B cell (primary cell): ENCODE data around the gene WEE1. TPM values are rescaled to one million over a fixed set of nuclear protein-coding genes. Genes with fewer than 3 reads are reported as not detected.
A peak's percentile ranks its signal among the peaks of the same experiment; 100 is the strongest.

Experiments used
- ATAC-seq: fragments of 200-7000 bp; cut with Tn5 transposase; one replicate; pipeline ENCODE4 v1.10.0; 2021; ENCODE audit warnings: low read depth, mild to moderate bottlenecking, moderate number of reproducible peaks, moderate library complexity
- CTCF ChIA-PET: fragments of 350-600 bp; sonication (Branson Sonifier 250); formaldehyde crosslinking; loops from one replicate; lab custom pipeline; 2021; ENCODE audit warnings: antibody characterized with exemption, inconsistent platforms; lab: Charles Lee
- POLR2A ChIA-PET: fragments of 350-600 bp; sonication (Branson Sonifier 250); formaldehyde crosslinking; loops from one replicate; lab custom pipeline; 2021; ENCODE audit warnings: antibody characterized with exemption; lab: Charles Lee
- DNase-seq: peaks from one replicate; pipeline ENCODE4 v3.0.0; 2013
- H2AFZ ChIP-seq: 2 replicates; pipeline ENCODE4 v1.6.1; 2012; ENCODE audit warnings: mild to moderate bottlenecking, low read depth, low read length; ENCODE audit not compliant: insufficient read depth, poor library complexity, severe bottlenecking
- H3K27ac ChIP-seq, 2 donors: 1 replicate in 1 of 2; 2 replicates in 1 of 2; pipeline ENCODE4 v1.5.1; 2012 to 2013; ENCODE audit warnings: low read length in 2 of 2, mild to moderate bottlenecking in 2 of 2, moderate library complexity in 1 of 2
- H3K27me3 ChIP-seq, 4 experiments: fragments of 200-600 bp in 1 of 4; sonication (generic) in 1 of 4; replicated peaks in 1 of 4; 1 replicate in 2 of 4; 2 replicates in 2 of 4; pipeline versions ENCODE4 v1.6.1 to v1.7.0; 2013 to 2016; ENCODE audit warnings: low read length in 3 of 4, mild to moderate bottlenecking in 2 of 4, mixed read lengths in 1 of 4, moderate library complexity in 1 of 4; ENCODE audit not compliant: insufficient read depth in 4 of 4, control insufficient read depth in 3 of 4; ENCODE audit errors: control extremely low read depth in 1 of 4
- H3K36me3 ChIP-seq, 2 experiments: replicated peaks in 1 of 2; 1 replicate in 1 of 2; 2 replicates in 1 of 2; pipeline versions ENCODE4 v1.6.1 to v1.7.1; 2013; ENCODE audit warnings: low read length in 1 of 2; ENCODE audit not compliant: insufficient read depth in 2 of 2, control insufficient read depth in 1 of 2; ENCODE audit errors: control extremely low read depth in 1 of 2, extremely low read depth in 1 of 2
- H3K4me1 ChIP-seq, 2 donors: fragments of 200-600 bp in 1 of 2; sonication (generic) in 1 of 2; 1 replicate in 1 of 2; 2 replicates in 1 of 2; pipeline versions ENCODE4 v1.5.1 to v1.6.1; 2013 to 2017; ENCODE audit warnings: low read length in 2 of 2; ENCODE audit not compliant: control insufficient read depth in 2 of 2, insufficient read depth in 2 of 2
- H3K4me2 ChIP-seq: replicated peaks from 2 replicates; pipeline ENCODE3; 2012; ENCODE audit warnings: mild to moderate bottlenecking, low read depth, low read length; ENCODE audit not compliant: poor library complexity, severe bottlenecking
- H3K4me3 ChIP-seq, 5 experiments: fragments of 200-600 bp in 1 of 5; sonication (generic) in 1 of 5; 1 replicate in 3 of 5; 2 replicates in 2 of 5; pipeline versions ENCODE4 v1.5.1 to v1.7.0; 2011 to 2016; ENCODE audit warnings: low read length in 4 of 5, mild to moderate bottlenecking in 4 of 5, low read depth in 2 of 5, control low read depth in 1 of 5, moderate library complexity in 1 of 5; ENCODE audit not compliant: insufficient read depth in 1 of 5; ENCODE audit errors: control extremely low read depth in 1 of 5, extremely low read depth in 1 of 5
- H3K79me2 ChIP-seq: fragments of 200-600 bp; sonication (generic); one replicate; pipeline ENCODE4 v1.6.0; 2016; ENCODE audit warnings: low read length; ENCODE audit not compliant: control insufficient read depth, insufficient read depth
- H3K9ac ChIP-seq: fragments of 200-600 bp; sonication (generic); 2 replicates; pipeline ENCODE4 v1.6.1; 2017; ENCODE audit warnings: mild to moderate bottlenecking, low read length, moderate library complexity
- H3K9me3 ChIP-seq, 3 donors: one replicate each; pipeline versions ENCODE4 v1.6.1 to v1.7.1; 2013; ENCODE audit warnings: low read length in 2 of 3; ENCODE audit not compliant: control insufficient read depth in 2 of 3, insufficient read depth in 1 of 3; ENCODE audit errors: control extremely low read depth in 1 of 3
- H4K20me1 ChIP-seq: 2 replicates; pipeline ENCODE4 v1.6.0; 2012; ENCODE audit warnings: mild to moderate bottlenecking, low read length; ENCODE audit not compliant: insufficient read depth, control insufficient read depth, poor library complexity, severe bottlenecking
- H3K27ac Mint-ChIP-seq: one replicate; pipeline ENCODE4 v1.8.0; 2021; ENCODE audit warnings: mixed read lengths
- H3K27me3 Mint-ChIP-seq: one replicate; pipeline ENCODE4 v1.8.0; 2021; ENCODE audit warnings: mixed read lengths
- H3K4me1 Mint-ChIP-seq: one replicate; pipeline ENCODE4 v1.8.0; 2021; ENCODE audit warnings: mixed read lengths
- H3K4me3 Mint-ChIP-seq: one replicate; pipeline ENCODE4 v1.8.0; 2021; ENCODE audit warnings: mixed read lengths
- H3K9me3 Mint-ChIP-seq: one replicate; pipeline ENCODE4 v1.8.0; 2022; ENCODE audit warnings: mixed read lengths; ENCODE audit not compliant: insufficient read depth
- CTCF ChIP-seq: fragments of 200-600 bp; IDR thresholded peaks from one replicate; pipeline ENCODE4 v1.8.0; 2022; ENCODE audit warnings: antibody characterized with exemption, mild to moderate bottlenecking
- EZH2 ChIP-seq: IDR thresholded peaks from 2 replicates; pipeline ENCODE4 v1.6.1; 2012; ENCODE audit warnings: borderline replicate concordance, low read depth, mild to moderate bottlenecking, moderate library complexity, low read length; ENCODE audit not compliant: insufficient read depth, poor library complexity, severe bottlenecking
- WGBS: methylation state at CpG from one replicate; pipeline ENCODE4 v1.1.5; 2013; ENCODE audit warnings: missing lambda C conversion rate; ENCODE audit not compliant: insufficient coverage; 5-methylcytosine and 5-hydroxymethylcytosine counted together
- intact Hi-C: fragments of 100-400 bp; cut with micrococcal nuclease; formaldehyde crosslinking; loops from one replicate; pipeline ENCODE4 v1.10.0; 2022
- polyA plus RNA-seq: library from polyadenylated mRNA; depleted of rRNA; stranded (reverse); fragments of >200 nt; gene quantifications from 2 replicates; pipeline ENCODE4 v1.2.3, GENCODE V29; 2012
- total RNA-seq, 2 donors: library from RNA; stranded (reverse); fragments of 120-200 nt in 1 of 2; gene quantifications; 1 replicate in 1 of 2; 2 replicates in 1 of 2; pipeline versions ENCODE4 v1.2.3 to v1.2.4, GENCODE V29; 2013 to 2022

The WEE1 gene
- total and polyA plus RNA-seq, 2 donors (not counting 1 experiment from before 2014, with no cell fraction given) = 14.7 to 31.3 TPM

GRCh38 chr11:9607511-9607899, 34.0 kb downstream of the WEE1 start:
- Histone ChIP-seq H3K9me3 (peaks cover 0 to 5% (median 0%) of the 10 kb centered on the region in 3 donors), H3K79me2 (peaks cover 17% of the 10 kb centered on the region), H3K9ac (no peak overlapping the region), H3K27me3 (no peaks in the 10 kb centered on the region), H2AFZ (no peak overlapping the region), H4K20me1 (no peaks in the 10 kb centered on the region), H3K4me2 (no peak overlapping the region), H3K4me3 (no peak overlapping the region), H3K36me3 (no peaks in the 10 kb centered on the region), H3K4me1 (peaks cover 19 to 29% of the 10 kb centered on the region in 2 donors), H3K27ac (no peak overlapping the region)
- TF ChIP-seq EZH2 = no peak
- TF ChIP-seq CTCF = no peak
- ATAC-seq (no peak), DNase-seq (no peak)
- ChIA-PET POLR2A (no interaction called here), CTCF (interaction anchor here (0.7 to 1.3 kb wide), 2 partner anchors 130 to 147 kb away, joined by 3 to 5 read pairs; no protein-coding TSS in a partner anchor)
- no peaks in the 10 kb centered on the region for H3K9me3 Mint-ChIP-seq
- 83% methylated on average over 1 of the region's 3 CpGs for WGBS
- intact Hi-C loops = no loop called here
- no peak overlapping the region for H3K27ac Mint-ChIP-seq
- H3K4me1 Mint-ChIP-seq = peaks cover 33% of the 10 kb centered on the region
- no peak overlapping the region for H3K4me3 Mint-ChIP-seq
- no peaks in the 10 kb centered on the region for H3K27me3 Mint-ChIP-seq

- H3K36me3 ChIP-seq = no peaks in the 10 kb centered on the region
- H3K27ac Mint-ChIP-seq = peak overlapping the region; percentile 57
- no peak overlapping the region for H3K9ac ChIP-seq
- CTCF ChIA-PET = interaction anchor here (1.0 to 6.4 kb wide), 6 partner anchors 11 to 709 kb away, joined by 4 to 149 read pairs (median 7); no protein-coding TSS in a partner anchor
- peak overlapping the region; percentile 9 for H3K4me2 ChIP-seq
- peak overlapping the region; percentile 46 for H2AFZ ChIP-seq
- no peaks in the 10 kb centered on the region for H3K9me3 Mint-ChIP-seq
- peaks cover 39% of the 10 kb centered on the region for H3K4me1 Mint-ChIP-seq
- DNase-seq (no peak), ATAC-seq (no peak)
- no peaks in the 10 kb centered on the region for H3K27me3 ChIP-seq
- H3K4me3 ChIP-seq = no peak overlapping the region
- H3K27ac ChIP-seq = no peak overlapping the region
- peaks cover 27 to 39% of the 10 kb centered on the region in 2 donors for H3K4me1 ChIP-seq
- peaks cover 0 to 5% (median 0%) of the 10 kb centered on the region in 3 donors for H3K9me3 ChIP-seq
- peak overlapping the region; percentile 20 for H3K4me3 Mint-ChIP-seq
- no peaks in the 10 kb centered on the region for H4K20me1 ChIP-seq
- no peaks in the 10 kb centered on the region for H3K27me3 Mint-ChIP-seq
- POLR2A ChIA-PET = interaction anchor here (1.6 kb wide), 1 partner anchor 8 kb away, joined by 6 read pairs; no protein-coding TSS in a partner anchor
- intact Hi-C loops = no loop called here
- H3K79me2 ChIP-seq = peaks cover 17% of the 10 kb centered on the region
- TF ChIP-seq EZH2 (no peak), CTCF (no peak)
- 54% methylated on average over 7 of the region's 7 CpGs for WGBS
Observed at GRCh38 chr11:9609002-9609759, 35.7 kb downstream of the WEE1 start.
